Thyroid gland (tissue), 4 donors: ENCODE results near the gene SP7. TPM values are rescaled to one million over a fixed set of nuclear protein-coding genes. Genes with fewer than 3 reads are reported as not detected.

ENCODE experiments used
- DNase-seq, 2 donors: peaks; one replicate each; pipeline ENCODE4 v3.0.0-alpha.2; 2019
- H3K27ac ChIP-seq, 3 donors: fragments of 200-600 bp; sonication (generic); 1 replicate in 2 of 3; 2 replicates in 1 of 3; pipeline ENCODE4 v1.5.1; 2016 to 2019; ENCODE audit warnings: mild to moderate bottlenecking in 1 of 3, moderate library complexity in 1 of 3
- H3K27me3 ChIP-seq: fragments of 200-600 bp; sonication (generic); one replicate; pipeline ENCODE4 v1.5.1; 2019
- H3K36me3 ChIP-seq, 2 donors: fragments of 200-600 bp; sonication (generic); one replicate each; pipeline ENCODE4 v1.5.1; 2016 to 2019
- H3K4me1 ChIP-seq, 2 donors: fragments of 200-600 bp; sonication (generic); one replicate each; pipeline ENCODE4 v1.5.1; 2017 to 2019
- H3K4me3 ChIP-seq, 3 donors: fragments of 200-600 bp; sonication (generic); replicated peaks in 1 of 3; 1 replicate in 2 of 3; 2 replicates in 1 of 3; pipeline ENCODE4 v1.5.1; 2016; ENCODE audit warnings: mild to moderate bottlenecking in 1 of 3
- H3K9me3 ChIP-seq: fragments of 200-600 bp; sonication (generic); one replicate; pipeline ENCODE4 v1.5.1; 2017
- POLR2A ChIP-seq, 2 donors: fragments of 450-650 bp; IDR thresholded peaks; one replicate each; pipeline ENCODE4 v1.6.1; 2017; ENCODE audit warnings: antibody characterized with exemption in 2 of 2, mild to moderate bottlenecking in 2 of 2, moderate library complexity in 1 of 2
- WGBS, 2 donors: methylation state at CpG; one replicate each; pipeline ENCODE4 v1.1.5; 2017; 5-methylcytosine and 5-hydroxymethylcytosine counted together
- intact Hi-C: fragments of 100-400 bp; cut with DNase I; formaldehyde crosslinking; loops from one replicate; pipeline ENCODE4 v1.15.1; 2023
- total RNA-seq, 4 donors: library from RNA; depleted of rRNA; stranded (reverse); fragments of >200 nt; gene quantifications; one replicate each; pipeline ENCODE4 v1.2.3, GENCODE V29; 2016
- TF ChIP-seq, protein P1 (sequence below), 6 experiments: fragments of 200-600 bp in 3 of 6; fragments of 450-650 bp in 3 of 6; sonication (generic) in 3 of 6; IDR thresholded peaks; one replicate each; pipeline ENCODE4 v1.5.1; 2016 to 2019; ENCODE audit warnings: antibody characterized with exemption in 6 of 6, mild to moderate bottlenecking in 2 of 6, inconsistent platforms in 1 of 6, moderate library complexity in 1 of 6

SP7 gene
- total RNA-seq, 4 donors from 2014 or later = not detected

DNA sequence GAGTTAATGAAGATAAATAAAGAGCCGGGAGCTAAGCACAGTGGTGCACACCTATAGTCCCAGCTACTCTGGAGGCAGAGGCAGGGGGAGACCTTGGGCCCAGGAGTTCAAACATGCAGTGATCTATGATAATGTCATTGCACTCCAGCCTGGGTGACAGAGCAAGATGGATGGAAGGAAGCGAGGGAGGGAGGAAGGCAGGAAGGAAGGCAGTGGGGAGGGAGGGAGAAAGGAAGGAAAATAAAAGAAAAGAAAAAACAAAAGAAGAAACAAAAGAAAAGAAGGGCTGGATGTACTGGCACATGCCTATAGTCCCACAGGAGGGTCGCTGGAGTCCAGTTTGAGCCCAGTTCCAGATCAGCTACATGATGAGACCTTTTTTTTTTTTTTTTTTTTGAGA is 19.0 kb upstream of the SP7 start:
- H3K4me3 ChIP-seq = no peak overlapping the region
- TF ChIP-seq POLR2A (IDR thresholded peaks at IDR 0.05) = no peak
- TF ChIP-seq, protein P1, sequence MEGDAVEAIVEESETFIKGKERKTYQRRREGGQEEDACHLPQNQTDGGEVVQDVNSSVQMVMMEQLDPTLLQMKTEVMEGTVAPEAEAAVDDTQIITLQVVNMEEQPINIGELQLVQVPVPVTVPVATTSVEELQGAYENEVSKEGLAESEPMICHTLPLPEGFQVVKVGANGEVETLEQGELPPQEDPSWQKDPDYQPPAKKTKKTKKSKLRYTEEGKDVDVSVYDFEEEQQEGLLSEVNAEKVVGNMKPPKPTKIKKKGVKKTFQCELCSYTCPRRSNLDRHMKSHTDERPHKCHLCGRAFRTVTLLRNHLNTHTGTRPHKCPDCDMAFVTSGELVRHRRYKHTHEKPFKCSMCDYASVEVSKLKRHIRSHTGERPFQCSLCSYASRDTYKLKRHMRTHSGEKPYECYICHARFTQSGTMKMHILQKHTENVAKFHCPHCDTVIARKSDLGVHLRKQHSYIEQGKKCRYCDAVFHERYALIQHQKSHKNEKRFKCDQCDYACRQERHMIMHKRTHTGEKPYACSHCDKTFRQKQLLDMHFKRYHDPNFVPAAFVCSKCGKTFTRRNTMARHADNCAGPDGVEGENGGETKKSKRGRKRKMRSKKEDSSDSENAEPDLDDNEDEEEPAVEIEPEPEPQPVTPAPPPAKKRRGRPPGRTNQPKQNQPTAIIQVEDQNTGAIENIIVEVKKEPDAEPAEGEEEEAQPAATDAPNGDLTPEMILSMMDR (IDR thresholded peaks at IDR 0.05) = no peak
- no peaks in the 10 kb centered on the region for H3K36me3 ChIP-seq
- H3K27me3 ChIP-seq = no peaks in the 10 kb centered on the region
- H3K4me1 ChIP-seq = peaks cover 4 to 15% of the 10 kb centered on the region in 2 donors
- H3K27ac ChIP-seq = no peak overlapping the region
- WGBS, 2 donors = 72 to 74% methylated on average over 3 of the region's 3 CpGs
- H3K9me3 ChIP-seq = no peaks in the 10 kb centered on the region
- intact Hi-C loops = no loop called here
- DNase-seq = no peak

DNA sequence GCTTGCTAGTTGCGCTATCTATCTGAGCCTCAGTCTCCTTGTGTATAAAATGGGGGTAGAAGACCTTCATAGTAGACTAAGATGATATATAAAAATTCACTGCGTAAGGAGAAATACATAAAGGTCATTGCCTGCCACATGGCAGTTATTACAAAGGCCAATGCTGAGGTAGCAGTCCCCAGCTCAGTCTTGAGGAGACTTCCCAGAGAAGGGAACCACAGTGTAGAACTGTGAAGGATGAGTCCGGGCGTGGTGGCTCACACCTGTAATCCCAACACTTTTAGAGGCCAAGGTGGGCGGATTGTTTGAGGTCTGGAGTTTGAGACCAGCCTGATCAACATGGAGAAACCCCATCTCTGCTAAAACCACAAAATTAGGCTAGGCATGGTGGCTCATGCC is 17.1 kb upstream of the SP7 start:
- 82 to 86% methylated on average over 5 of the region's 5 CpGs for WGBS, 2 donors
- Histone ChIP-seq H3K27ac (peak overlapping the region in 1 of 3 donors; percentile 82), H3K27me3 (no peaks in the 10 kb centered on the region), H3K4me3 (no peak overlapping the region), H3K4me1 (peaks cover 4 to 8% of the 10 kb centered on the region in 2 donors), H3K9me3 (no peaks in the 10 kb centered on the region), H3K36me3 (no peaks in the 10 kb centered on the region)
- TF ChIP-seq POLR2A (IDR thresholded peaks at IDR 0.05) = no peak
- TF ChIP-seq, protein P1 (IDR thresholded peaks at IDR 0.05) = no peak
- no peak for DNase-seq
- intact Hi-C loops = loop anchor here (2.0 kb wide), 1 partner anchor 68 kb away; no protein-coding TSS in a partner anchor

DNA sequence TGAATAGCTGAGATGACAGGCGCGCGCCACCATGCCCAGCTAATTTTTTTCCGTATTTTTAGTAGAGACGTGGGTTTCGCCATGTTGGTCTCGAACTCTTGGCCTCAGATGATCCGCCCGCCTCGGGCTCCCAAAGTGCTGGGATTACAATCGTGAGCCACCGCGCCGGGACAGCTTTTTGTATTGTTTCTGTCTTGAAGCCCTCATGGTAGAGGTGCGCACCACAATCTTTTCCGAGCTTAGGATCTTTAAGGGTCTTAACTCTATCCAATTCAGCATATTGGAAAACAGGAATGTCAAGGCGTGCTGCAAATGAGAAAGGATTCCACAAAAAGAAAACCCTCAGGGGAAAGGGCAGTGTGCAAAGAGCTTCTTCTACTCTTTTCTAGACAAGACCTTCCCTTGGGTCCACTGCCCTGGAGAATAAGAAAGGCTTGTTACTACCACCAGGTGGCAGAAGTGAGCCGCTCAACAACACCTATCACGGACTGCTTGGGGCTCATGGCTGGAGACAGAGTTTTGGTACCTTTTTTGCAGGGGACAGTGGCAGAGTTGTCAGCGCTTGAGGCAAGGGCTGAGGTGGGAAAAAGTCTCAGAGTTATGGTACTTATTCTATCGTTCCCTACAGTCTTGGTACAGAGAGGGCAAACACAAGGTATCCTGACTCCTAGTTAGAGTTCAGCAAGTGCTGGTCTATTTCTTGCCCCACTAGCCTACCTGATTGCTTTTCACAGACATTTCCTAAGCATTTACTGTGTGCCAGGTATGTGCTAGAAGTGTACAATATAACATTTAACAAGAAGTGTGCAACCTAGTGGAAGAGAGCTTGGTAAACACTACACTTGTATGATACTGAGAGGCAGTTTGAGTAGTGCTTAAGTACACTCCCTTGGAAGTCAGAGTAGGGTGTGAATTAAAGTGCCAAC is 16.4 kb upstream of the SP7 start:
- DNase-seq = peak; percentile 84 to 90
- Histone ChIP-seq H3K36me3 (no peaks in the 10 kb centered on the region), H3K27me3 (no peaks in the 10 kb centered on the region), H3K27ac (peak overlapping the region in 2 of 3 donors; percentile 23 to 82), H3K4me3 (no peak overlapping the region), H3K4me1 (peaks cover 4 to 8% of the 10 kb centered on the region in 2 donors), H3K9me3 (no peaks in the 10 kb centered on the region)
- intact Hi-C loops = loop anchor here (2.0 kb wide), 1 partner anchor 68 kb away; no protein-coding TSS in a partner anchor
- WGBS, 2 donors = 62 to 66% methylated on average over 21 of the region's 21 CpGs
- TF ChIP-seq, protein P1 (IDR thresholded peaks at IDR 0.05) = peak; percentile 80 to 95 (median 86)
- no peak for TF ChIP-seq POLR2A (IDR thresholded peaks at IDR 0.05)

DNA sequence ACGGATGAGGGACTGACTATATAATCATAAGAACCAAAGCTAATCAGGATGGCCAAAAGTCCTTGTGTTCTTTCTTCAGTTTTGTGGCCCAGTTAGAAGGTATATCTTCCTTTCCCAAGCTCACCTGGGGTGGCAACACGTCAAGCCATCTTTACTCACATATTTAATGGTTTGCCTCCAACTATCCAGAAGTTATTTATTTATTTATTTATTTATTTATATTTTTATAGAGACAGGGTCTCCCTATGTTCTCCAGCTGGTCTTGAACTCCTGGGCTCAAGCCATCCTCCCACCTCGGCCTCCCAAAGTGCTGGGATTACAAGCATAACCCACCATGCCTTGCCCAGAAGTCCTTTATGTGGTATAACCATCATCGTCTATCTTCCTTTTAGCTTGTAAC is 11.8 kb upstream of the SP7 start:
- TF ChIP-seq, protein P1 (IDR thresholded peaks at IDR 0.05) = no peak
- TF ChIP-seq POLR2A (IDR thresholded peaks at IDR 0.05) = no peak
- 84 to 93% methylated on average over 4 of the region's 4 CpGs for WGBS, 2 donors
- no peaks in the 10 kb centered on the region for H3K9me3 ChIP-seq

DNA sequence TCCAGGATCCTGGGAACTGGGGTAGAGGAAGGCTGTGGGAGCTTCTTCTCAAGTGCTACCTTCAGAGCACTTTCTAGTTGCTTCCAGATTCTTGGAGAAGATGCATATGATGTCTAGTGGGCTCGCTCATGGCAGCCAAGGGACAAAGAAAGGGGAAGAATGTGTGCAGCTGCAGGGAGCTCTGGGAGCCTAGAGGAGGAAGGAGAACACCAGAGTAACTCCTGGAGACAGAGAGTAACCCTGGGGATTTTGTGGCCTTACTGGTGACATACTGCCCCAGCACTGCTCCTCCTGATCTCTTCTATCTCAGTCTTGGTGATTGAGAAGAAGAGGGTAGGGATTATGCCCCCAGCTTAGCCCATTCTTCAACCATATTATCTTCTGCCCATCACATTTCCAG is 10.3 kb upstream of the SP7 start:
- Histone ChIP-seq H3K4me3 (no peak overlapping the region), H3K27ac (no peak overlapping the region), H3K36me3 (no peaks in the 10 kb centered on the region), H3K9me3 (no peaks in the 10 kb centered on the region), H3K27me3 (no peaks in the 10 kb centered on the region), H3K4me1 (peaks cover 3 to 18% of the 10 kb centered on the region in 2 donors)
- TF ChIP-seq, protein P1 (IDR thresholded peaks at IDR 0.05) = no peak
- no peak for TF ChIP-seq POLR2A (IDR thresholded peaks at IDR 0.05)
- 100% methylated on average over 1 of the region's 1 CpG for WGBS, 2 donors
- no peak for DNase-seq
- intact Hi-C loops = no loop called here

More for the DNA sequence above, 11.8 kb upstream of the SP7 start:
- H3K4me3 ChIP-seq = no peak overlapping the region
- intact Hi-C loops = no loop called here
- H3K4me1 ChIP-seq = peaks cover 6 to 20% of the 10 kb centered on the region in 2 donors
- no peak overlapping the region for H3K27ac ChIP-seq
- H3K27me3 ChIP-seq = no peaks in the 10 kb centered on the region
- no peak for DNase-seq
- no peaks in the 10 kb centered on the region for H3K36me3 ChIP-seq
